CD4-positive, alpha-beta T cell (primary cell): ENCODE measurements around the gene RIN3. TPM values are rescaled to one million over a fixed set of nuclear protein-coding genes. Genes with fewer than 3 reads are reported as not detected.

Experiments used
- ATAC-seq: fragments of 200-7000 bp; cut with Tn5 transposase; one replicate; pipeline ENCODE4 v1.10.0; 2022; ENCODE audit warnings: mild to moderate bottlenecking; ENCODE audit not compliant: poor library complexity
- CTCF ChIA-PET: fragments of 350-600 bp; sonication (Branson Sonifier 250); formaldehyde crosslinking; loops from one replicate; lab custom pipeline; 2021; ENCODE audit warnings: antibody characterized with exemption, inconsistent platforms; lab: Charles Lee
- POLR2A ChIA-PET: fragments of 350-600 bp; sonication (Branson Sonifier 250); formaldehyde crosslinking; loops from one replicate; lab custom pipeline; 2021; ENCODE audit warnings: antibody characterized with exemption, inconsistent platforms; lab: Charles Lee
- DNase-seq, 14 experiments: peaks; one replicate each; pipeline ENCODE4 v3.0.0-alpha.2; 2013 to 2020; ENCODE audit warnings: mixed read lengths in 2 of 14
- H3K27ac ChIP-seq, 2 donors: one replicate each; pipeline versions ENCODE4 v1.5.1 to v1.7.0; 2013; ENCODE audit warnings: low read length in 2 of 2, low read depth in 1 of 2, mild to moderate bottlenecking in 1 of 2
- H3K27me3 ChIP-seq, 2 experiments: 1 replicate in 1 of 2; 2 replicates in 1 of 2; pipeline versions ENCODE4 v1.6.1 to v1.7.0; 2013; ENCODE audit warnings: low read length in 2 of 2, control low read depth in 1 of 2, mild to moderate bottlenecking in 1 of 2, moderate library complexity in 1 of 2; ENCODE audit not compliant: insufficient read depth in 2 of 2, control insufficient read depth in 1 of 2
- H3K36me3 ChIP-seq: one replicate; pipeline ENCODE4 v1.6.1; 2013; ENCODE audit warnings: low read length, control low read depth; ENCODE audit not compliant: insufficient read depth
- H3K4me1 ChIP-seq: one replicate; pipeline ENCODE4 v1.6.1; 2013; ENCODE audit warnings: low read length, control low read depth; ENCODE audit not compliant: insufficient read depth
- H3K4me3 ChIP-seq: one replicate; pipeline ENCODE4 v1.5.1; 2013; ENCODE audit warnings: mild to moderate bottlenecking, low read length, moderate library complexity
- H3K9me3 ChIP-seq, 2 experiments: 1 replicate in 1 of 2; 2 replicates in 1 of 2; pipeline versions ENCODE4 v1.6.1 to v1.7.0; 2013; ENCODE audit warnings: low read length in 2 of 2, mild to moderate bottlenecking in 2 of 2, control low read depth in 1 of 2, moderate library complexity in 1 of 2; ENCODE audit not compliant: control insufficient read depth in 1 of 2, insufficient read depth in 1 of 2
- H3K27ac Mint-ChIP-seq: one replicate; pipeline ENCODE4 v1.8.0; 2020; ENCODE audit warnings: mixed read lengths
- H3K27me3 Mint-ChIP-seq: one replicate; pipeline ENCODE4 v1.8.0; 2021; ENCODE audit warnings: mixed read lengths
- H3K36me3 Mint-ChIP-seq: one replicate; pipeline ENCODE4 v1.8.0; 2021; ENCODE audit warnings: low read depth, mixed read lengths
- H3K4me1 Mint-ChIP-seq: one replicate; pipeline ENCODE4 v1.8.0; 2021; ENCODE audit warnings: low read depth, mixed read lengths
- H3K4me3 Mint-ChIP-seq: one replicate; pipeline ENCODE4 v1.8.0; 2020; ENCODE audit warnings: mild to moderate bottlenecking, mixed read lengths
- H3K9me3 Mint-ChIP-seq: one replicate; pipeline ENCODE4 v1.8.0; 2020; ENCODE audit warnings: mixed read lengths
- intact Hi-C, 2 experiments: fragments of 100-400 bp; cut with DNase I in 1 of 2; cut with micrococcal nuclease in 1 of 2; formaldehyde crosslinking; loops; one replicate each; pipeline versions ENCODE4 v1.15.1 to v1.9.0; 2023 to 2025; cut with DNase I, micrococcal nuclease
- total RNA-seq, 174 experiments: library from RNA in 2 of 174; stranded (reverse) in 2 of 174; gene quantifications; one replicate each; pipeline ENCODE4 v1.2.3 and lab custom pipeline; 2021 to 2026
- TF ChIP-seq, protein P1 (sequence below): fragments of 200-600 bp; IDR thresholded peaks from one replicate; pipeline ENCODE4 v1.8.0; 2022; ENCODE audit warnings: antibody characterized with exemption, mild to moderate bottlenecking

Gene RIN3
- total RNA-seq, 2 experiments from 2014 or later, result 67.9 to 72.2 TPM

DNA sequence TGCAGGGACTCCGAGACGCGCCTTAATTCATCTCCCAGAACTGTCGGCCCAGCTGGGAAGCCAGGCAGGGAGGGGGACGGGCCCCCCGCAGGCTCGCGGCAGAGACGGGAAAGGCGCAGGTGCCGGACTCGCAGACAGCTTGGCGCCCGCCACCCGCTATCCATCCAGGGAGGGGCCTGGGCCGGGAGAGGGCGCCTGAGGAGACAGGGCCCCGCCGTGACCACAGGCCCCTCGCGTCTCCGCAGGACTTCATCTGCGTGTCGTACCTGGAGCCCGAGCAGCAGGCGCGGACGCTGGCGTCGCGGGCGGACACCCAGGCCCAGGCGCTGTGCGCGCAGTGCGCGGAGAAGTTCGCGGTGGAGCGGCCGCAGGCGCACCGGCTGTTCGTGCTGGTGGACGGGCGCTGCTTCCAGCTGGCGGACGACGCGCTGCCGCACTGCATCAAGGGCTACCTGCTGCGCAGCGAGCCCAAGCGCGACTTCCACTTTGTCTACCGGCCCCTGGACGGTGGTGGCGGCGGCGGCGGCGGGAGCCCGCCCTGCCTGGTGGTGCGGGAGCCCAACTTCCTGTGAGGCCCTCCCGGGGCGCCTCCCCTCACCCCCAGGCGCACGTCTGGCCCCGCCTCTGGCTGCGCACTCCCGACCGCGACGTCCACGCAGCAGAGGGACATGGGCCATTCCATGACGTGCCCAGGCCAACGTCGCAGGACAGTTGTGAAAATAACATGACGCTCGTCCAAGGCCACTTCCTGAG, 174.3 kb downstream of the RIN3 start:
- ChIA-PET POLR2A (interaction anchor here (0.5 to 2.5 kb wide), 2 partner anchors 37 to 804 kb away, joined by 3 to 9 read pairs; no protein-coding TSS in a partner anchor), CTCF (interaction anchor here (1.4 kb wide), 1 partner anchor 65 kb away, joined by 3 read pairs; no protein-coding TSS in a partner anchor)
- DNase-seq (peak in 2 of 14 experiments; percentile 25), ATAC-seq (no peak)
- H3K4me3 Mint-ChIP-seq, result no peak overlapping the region
- TF ChIP-seq, protein P1, sequence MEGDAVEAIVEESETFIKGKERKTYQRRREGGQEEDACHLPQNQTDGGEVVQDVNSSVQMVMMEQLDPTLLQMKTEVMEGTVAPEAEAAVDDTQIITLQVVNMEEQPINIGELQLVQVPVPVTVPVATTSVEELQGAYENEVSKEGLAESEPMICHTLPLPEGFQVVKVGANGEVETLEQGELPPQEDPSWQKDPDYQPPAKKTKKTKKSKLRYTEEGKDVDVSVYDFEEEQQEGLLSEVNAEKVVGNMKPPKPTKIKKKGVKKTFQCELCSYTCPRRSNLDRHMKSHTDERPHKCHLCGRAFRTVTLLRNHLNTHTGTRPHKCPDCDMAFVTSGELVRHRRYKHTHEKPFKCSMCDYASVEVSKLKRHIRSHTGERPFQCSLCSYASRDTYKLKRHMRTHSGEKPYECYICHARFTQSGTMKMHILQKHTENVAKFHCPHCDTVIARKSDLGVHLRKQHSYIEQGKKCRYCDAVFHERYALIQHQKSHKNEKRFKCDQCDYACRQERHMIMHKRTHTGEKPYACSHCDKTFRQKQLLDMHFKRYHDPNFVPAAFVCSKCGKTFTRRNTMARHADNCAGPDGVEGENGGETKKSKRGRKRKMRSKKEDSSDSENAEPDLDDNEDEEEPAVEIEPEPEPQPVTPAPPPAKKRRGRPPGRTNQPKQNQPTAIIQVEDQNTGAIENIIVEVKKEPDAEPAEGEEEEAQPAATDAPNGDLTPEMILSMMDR, result no peak
- Histone ChIP-seq H3K4me1 (peaks cover 19% of the 10 kb centered on the region), H3K27ac (no peak overlapping the region), H3K36me3 (peaks cover 61% of the 10 kb centered on the region), H3K4me3 (no peak overlapping the region), H3K27me3 (no peaks in the 10 kb centered on the region), H3K9me3 (no peaks in the 10 kb centered on the region)
- H3K4me1 Mint-ChIP-seq, result peaks cover 10% of the 10 kb centered on the region
- intact Hi-C loops, result loop anchor here in 1 of 2 experiments (5.0 to 10.0 kb wide), 2 partner anchors 36 to 173 kb away; partner anchors contain the start of gene RIN3
- no peaks in the 10 kb centered on the region for H3K27me3 Mint-ChIP-seq
- H3K9me3 Mint-ChIP-seq, result no peaks in the 10 kb centered on the region
- no peak overlapping the region for H3K27ac Mint-ChIP-seq
- H3K36me3 Mint-ChIP-seq, result peaks cover 62% of the 10 kb centered on the region

DNA sequence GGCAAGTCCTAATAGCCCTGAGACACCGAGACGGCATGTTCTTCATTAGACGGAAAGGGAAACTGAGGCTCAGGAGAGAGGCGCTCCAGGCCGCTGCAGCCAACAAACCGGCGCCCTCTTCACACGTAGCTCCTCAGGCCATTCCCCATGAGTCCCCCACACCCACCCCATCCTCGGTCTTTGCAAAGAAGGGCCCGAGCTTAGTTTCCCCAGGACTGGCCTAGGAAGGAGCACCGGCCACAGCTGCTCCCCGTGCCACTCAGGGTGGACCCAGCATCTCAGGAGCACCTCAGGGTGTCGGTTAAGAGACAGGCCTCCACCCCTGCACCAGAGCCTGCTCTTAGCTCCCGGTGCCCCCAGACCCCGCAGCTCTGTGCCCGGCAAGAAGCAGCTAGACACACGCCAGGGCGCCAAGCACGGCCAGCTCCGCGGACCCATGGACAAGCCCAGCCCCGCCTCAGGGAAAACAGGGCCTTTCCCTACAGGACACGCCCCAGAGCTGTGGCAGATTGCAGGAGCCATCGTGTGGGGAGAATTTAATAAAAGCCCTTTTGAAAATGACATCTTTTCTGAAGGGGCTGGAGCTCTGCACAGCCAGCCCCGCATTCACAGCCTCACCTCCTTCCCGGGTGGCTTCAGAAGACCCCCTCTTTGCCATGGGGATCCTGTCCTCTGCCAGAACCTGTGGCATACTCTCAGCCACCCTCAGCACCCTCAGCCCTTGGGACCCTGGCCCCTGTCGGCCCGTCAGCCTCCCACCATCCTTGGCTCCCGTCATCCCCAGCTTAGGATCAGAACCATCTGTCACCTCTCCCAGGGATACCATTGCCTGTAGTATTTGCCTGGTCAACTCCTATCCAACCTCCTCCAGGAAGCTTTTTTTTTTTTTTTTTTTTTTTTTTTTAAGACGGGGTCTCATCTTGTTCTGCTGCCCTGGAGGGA, 175.1 kb downstream of the RIN3 start:
- peaks cover 58% of the 10 kb centered on the region for H3K36me3 ChIP-seq
- H3K27me3 ChIP-seq, result no peaks in the 10 kb centered on the region
- TF ChIP-seq, protein P1, result no peak
- H3K4me3 Mint-ChIP-seq, result no peak overlapping the region
- no peaks in the 10 kb centered on the region for H3K9me3 ChIP-seq
- POLR2A ChIA-PET, result interaction anchor here (0.5 to 1.4 kb wide), 2 partner anchors 73 to 805 kb away, joined by 3 read pairs; no protein-coding TSS in a partner anchor
- DNase-seq (no peak), ATAC-seq (no peak)
- peaks cover 53% of the 10 kb centered on the region for H3K36me3 Mint-ChIP-seq
- H3K27ac ChIP-seq, result no peak overlapping the region
- peaks cover 28% of the 10 kb centered on the region for H3K4me1 ChIP-seq
- intact Hi-C loops, result loop anchor here in 1 of 2 experiments (5.0 to 10.0 kb wide), 2 partner anchors 36 to 174 kb away; partner anchors contain the start of gene RIN3
- H3K9me3 Mint-ChIP-seq, result no peaks in the 10 kb centered on the region
- no peaks in the 10 kb centered on the region for H3K27me3 Mint-ChIP-seq
- H3K4me3 ChIP-seq, result no peak overlapping the region
- peak overlapping the region; percentile 33 for H3K27ac Mint-ChIP-seq
- CTCF ChIA-PET, result interaction anchor here (0.6 to 1.5 kb wide), 3 partner anchors 20 to 66 kb away, joined by 3 read pairs; no protein-coding TSS in a partner anchor
- H3K4me1 Mint-ChIP-seq, result peaks cover 19% of the 10 kb centered on the region
